ENCODE results near the gene FTCD. TPM values are rescaled to one million over a fixed set of nuclear protein-coding genes. Genes with fewer than 3 reads are reported as not detected.

Gene FTCD
- total RNA-seq, 4 donors from 2014 or later: not detected

DNA sequence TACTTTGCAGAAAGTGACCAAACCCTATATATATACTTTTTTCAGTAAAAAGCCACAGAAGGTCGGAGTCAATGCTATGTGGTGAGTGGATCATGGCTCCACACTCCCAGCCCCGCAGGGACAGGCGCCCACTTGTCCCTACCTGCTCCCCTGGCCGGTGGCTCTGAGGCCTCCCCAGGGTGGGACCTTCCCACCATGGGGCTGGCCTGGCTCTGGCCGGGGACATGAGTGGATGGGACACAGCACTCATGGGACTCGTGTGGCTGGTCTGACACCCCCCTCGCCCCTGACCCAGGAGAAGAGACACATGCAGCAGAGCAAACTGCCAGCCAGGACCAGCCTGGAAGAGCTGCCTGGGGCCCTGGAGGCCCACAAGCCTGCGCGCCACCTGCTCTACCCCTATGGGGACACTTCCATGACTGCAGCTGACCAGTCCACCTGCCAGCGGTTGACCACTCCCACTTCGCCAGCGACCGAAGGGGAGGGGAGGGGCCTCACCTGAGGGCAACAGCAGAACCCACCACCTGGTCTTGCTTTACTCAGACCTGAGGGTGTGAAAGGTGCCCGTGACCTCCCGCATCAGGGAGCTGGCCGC, 26.7 kb upstream of the FTCD start:
- no peaks in the 10 kb centered on the region for H3K9me3 ChIP-seq
- no peaks in the 10 kb centered on the region for H3K36me3 ChIP-seq
- WGBS: 87% methylated on average over 11 of the region's 16 CpGs
- H3K4me1 ChIP-seq: peaks cover 10% of the 10 kb centered on the region
- no peak overlapping the region for H3K27ac ChIP-seq
- DNase-seq (ENCODE audit: low spot score in 2 of 2): peak; percentile 62 to 69
- no peak overlapping the region for H3K4me3 ChIP-seq
- TF ChIP-seq, protein P1, sequence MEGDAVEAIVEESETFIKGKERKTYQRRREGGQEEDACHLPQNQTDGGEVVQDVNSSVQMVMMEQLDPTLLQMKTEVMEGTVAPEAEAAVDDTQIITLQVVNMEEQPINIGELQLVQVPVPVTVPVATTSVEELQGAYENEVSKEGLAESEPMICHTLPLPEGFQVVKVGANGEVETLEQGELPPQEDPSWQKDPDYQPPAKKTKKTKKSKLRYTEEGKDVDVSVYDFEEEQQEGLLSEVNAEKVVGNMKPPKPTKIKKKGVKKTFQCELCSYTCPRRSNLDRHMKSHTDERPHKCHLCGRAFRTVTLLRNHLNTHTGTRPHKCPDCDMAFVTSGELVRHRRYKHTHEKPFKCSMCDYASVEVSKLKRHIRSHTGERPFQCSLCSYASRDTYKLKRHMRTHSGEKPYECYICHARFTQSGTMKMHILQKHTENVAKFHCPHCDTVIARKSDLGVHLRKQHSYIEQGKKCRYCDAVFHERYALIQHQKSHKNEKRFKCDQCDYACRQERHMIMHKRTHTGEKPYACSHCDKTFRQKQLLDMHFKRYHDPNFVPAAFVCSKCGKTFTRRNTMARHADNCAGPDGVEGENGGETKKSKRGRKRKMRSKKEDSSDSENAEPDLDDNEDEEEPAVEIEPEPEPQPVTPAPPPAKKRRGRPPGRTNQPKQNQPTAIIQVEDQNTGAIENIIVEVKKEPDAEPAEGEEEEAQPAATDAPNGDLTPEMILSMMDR (IDR thresholded peaks at IDR 0.05): no peak
- TF ChIP-seq POLR2A (IDR thresholded peaks at IDR 0.05): no peak
- no peak for TF ChIP-seq POLR2AphosphoS5 (IDR thresholded peaks at IDR 0.05)
- TF ChIP-seq EP300 (IDR thresholded peaks at IDR 0.05): no peak
- H3K27me3 ChIP-seq: no peaks in the 10 kb centered on the region

DNA sequence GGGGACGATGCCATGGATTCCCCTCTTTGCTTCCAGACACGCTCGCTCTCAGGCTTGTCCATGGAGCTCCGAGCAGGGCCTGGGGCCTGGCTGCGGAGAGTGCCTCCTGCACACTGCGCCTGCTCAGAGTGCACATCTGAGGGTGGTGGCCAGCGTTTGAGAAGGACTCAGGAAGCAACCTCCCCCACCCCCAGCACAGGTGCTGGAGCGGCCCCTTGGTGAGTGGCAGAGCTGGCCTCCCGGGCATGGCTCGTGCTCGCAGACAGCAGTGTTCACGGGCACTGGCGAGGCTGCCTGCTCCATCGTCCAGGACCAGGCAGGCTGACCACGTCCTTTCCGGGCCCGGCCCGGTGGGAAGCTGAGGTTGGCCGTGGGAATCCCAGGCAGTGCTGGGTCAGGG, 26.1 kb upstream of the FTCD start:
- Histone ChIP-seq H3K27ac (no peak overlapping the region), H3K27me3 (no peaks in the 10 kb centered on the region), H3K4me3 (no peak overlapping the region), H3K4me1 (peaks cover 10% of the 10 kb centered on the region), H3K9me3 (no peaks in the 10 kb centered on the region), H3K36me3 (no peaks in the 10 kb centered on the region)
- no peak for TF ChIP-seq POLR2A (IDR thresholded peaks at IDR 0.05)
- no peak for TF ChIP-seq EP300 (IDR thresholded peaks at IDR 0.05)
- TF ChIP-seq, protein P1 (IDR thresholded peaks at IDR 0.05): no peak
- TF ChIP-seq POLR2AphosphoS5 (IDR thresholded peaks at IDR 0.05): no peak
- WGBS: 92% methylated on average over 6 of the region's 19 CpGs
- DNase-seq (ENCODE audit: low spot score in 2 of 2): peak; percentile 55 to 75

DNA sequence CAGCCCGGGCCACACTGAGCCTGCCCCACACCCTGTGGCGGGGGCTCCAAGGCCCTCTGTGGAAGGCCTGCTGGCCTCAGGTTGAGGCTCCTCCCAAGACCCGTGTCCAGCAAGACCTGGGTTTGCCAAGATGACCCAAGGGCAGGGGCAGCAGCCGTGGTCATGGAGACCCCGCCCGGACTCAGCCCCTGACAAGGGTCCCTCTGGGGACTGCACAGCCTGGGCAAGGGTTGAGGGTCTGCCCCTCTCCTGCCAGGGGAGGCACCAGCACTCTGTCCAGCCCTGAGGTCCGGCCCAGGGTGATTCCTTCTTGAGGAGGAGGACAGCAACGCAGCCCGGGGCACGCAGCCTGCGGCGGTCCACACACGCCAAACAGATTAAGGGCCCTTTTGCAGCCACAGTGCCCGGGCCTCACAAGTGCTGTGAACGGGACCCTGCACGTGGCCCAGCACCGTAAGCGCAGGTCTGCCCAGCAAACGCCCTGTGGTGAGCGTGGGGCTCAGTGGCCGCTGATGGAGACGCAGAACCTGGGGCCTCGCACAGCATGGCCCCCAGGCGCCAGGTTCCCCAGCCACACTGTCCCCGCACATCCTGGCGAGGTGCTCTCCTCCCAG, 25.5 kb upstream of the FTCD start:
- H3K36me3 ChIP-seq: no peaks in the 10 kb centered on the region
- WGBS: 90% methylated on average over 17 of the region's 26 CpGs
- H3K4me1 ChIP-seq: peaks cover 10% of the 10 kb centered on the region
- no peak overlapping the region for H3K27ac ChIP-seq
- H3K4me3 ChIP-seq: no peak overlapping the region
- no peak for TF ChIP-seq EP300 (IDR thresholded peaks at IDR 0.05)
- no peak for TF ChIP-seq POLR2AphosphoS5 (IDR thresholded peaks at IDR 0.05)
- TF ChIP-seq POLR2A (IDR thresholded peaks at IDR 0.05): no peak
- TF ChIP-seq, protein P1 (IDR thresholded peaks at IDR 0.05): no peak
- DNase-seq (ENCODE audit: low spot score in 2 of 2): peak; percentile 63 to 74
- no peaks in the 10 kb centered on the region for H3K9me3 ChIP-seq
- H3K27me3 ChIP-seq: no peaks in the 10 kb centered on the region

DNA sequence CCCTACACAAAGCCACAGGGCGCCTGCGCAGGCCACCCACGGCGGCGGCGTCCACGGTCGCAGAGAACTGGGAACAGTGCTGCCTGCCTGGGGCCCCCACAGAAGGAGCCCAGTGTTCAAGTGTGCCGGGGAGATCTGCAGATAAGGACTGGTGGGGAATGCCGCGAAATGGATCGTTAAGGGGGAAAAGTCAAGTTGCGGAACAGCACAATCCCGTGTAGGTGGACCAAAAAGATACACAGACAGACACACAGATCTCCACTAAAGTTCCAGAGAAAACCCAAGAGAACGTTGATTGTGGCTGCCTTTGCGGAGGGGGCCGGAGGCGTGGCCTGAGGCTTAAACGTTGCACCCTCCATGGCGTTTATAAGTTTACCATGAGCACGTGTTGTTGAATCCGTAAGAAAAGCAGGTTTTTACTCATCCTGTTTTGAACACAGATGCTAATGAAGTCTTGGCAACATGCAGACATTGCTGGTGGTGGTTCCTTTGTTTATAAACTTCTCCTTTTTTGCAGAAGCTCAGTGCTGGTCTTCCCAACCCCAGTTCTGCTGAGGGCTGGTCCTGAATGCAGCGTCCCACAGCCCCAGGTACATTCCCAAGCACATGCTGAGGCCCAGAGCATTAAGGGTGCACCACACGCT, 24.8 kb upstream of the FTCD start:
- Histone ChIP-seq H3K36me3 (no peaks in the 10 kb centered on the region), H3K27ac (no peak overlapping the region), H3K27me3 (no peaks in the 10 kb centered on the region), H3K9me3 (no peaks in the 10 kb centered on the region), H3K4me1 (peaks cover 10% of the 10 kb centered on the region), H3K4me3 (no peak overlapping the region)
- DNase-seq (ENCODE audit: low spot score in 2 of 2): peak; percentile 19 to 65
- TF ChIP-seq EP300 (IDR thresholded peaks at IDR 0.05) (no peak), POLR2A (IDR thresholded peaks at IDR 0.05) (no peak)
- TF ChIP-seq, protein P1 (IDR thresholded peaks at IDR 0.05): no peak
- 79% methylated on average over 24 of the region's 24 CpGs for WGBS

DNA sequence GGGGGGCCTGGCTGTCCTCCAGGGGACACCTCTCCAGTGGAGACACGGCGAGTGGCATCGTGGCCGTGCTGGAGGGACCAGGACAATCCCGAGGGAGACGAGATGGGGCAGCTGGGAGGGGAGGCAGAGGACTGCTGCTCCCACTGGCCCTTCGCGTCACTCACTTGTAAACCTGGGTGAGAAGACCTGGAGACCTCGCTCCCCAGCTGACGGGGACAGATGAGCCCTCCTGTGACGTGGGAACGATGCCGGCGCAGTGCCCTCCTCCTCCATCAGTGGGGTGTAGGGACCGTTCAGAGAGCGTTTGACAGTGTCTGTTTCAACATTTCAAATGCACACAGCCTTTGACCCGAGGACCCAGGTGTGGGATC, 24.3 kb upstream of the FTCD start:
- Histone ChIP-seq H3K27ac (no peak overlapping the region), H3K4me1 (peaks cover 10% of the 10 kb centered on the region), H3K36me3 (no peaks in the 10 kb centered on the region), H3K9me3 (no peaks in the 10 kb centered on the region), H3K27me3 (no peaks in the 10 kb centered on the region), H3K4me3 (no peak overlapping the region)
- peak; percentile 31 to 58 for DNase-seq (ENCODE audit: low spot score in 2 of 2)
- TF ChIP-seq POLR2A (IDR thresholded peaks at IDR 0.05) (no peak), POLR2AphosphoS5 (IDR thresholded peaks at IDR 0.05) (no peak), EP300 (IDR thresholded peaks at IDR 0.05) (no peak)
- TF ChIP-seq, protein P1 (IDR thresholded peaks at IDR 0.05): no peak
- WGBS: 93% methylated on average over 9 of the region's 17 CpGs

Measured in suprapubic skin (tissue), 4 donors.